Stimulated activated naive B cell treated with anti-CD40 and anti-IgM and Interleukin-4, amounts not matched to agents 10 μg/mL and 1 μg/mL and 100 μg/mL, for 72 hours (primary cell): ENCODE measurements around the gene ZNF407.
A peak's percentile ranks its signal among the peaks of the same experiment; 100 is the strongest.

ENCODE experiments used
- ATAC-seq, 2 donors: fragments of 150-1000 bp; cut with Tn5 transposase; replicated peaks; 2 replicates each; pipeline ENCODE4 v1.10.0; 2021; ENCODE audit warnings: moderate library complexity in 1 of 2
- DNase-seq: peaks from one replicate; pipeline ENCODE4 v3.0.0; 2021
- H3K27ac Mint-ChIP-seq: one replicate; pipeline ENCODE4 v1.8.0; 2022; ENCODE audit warnings: mild to moderate bottlenecking, mixed read lengths
- H3K27me3 Mint-ChIP-seq, 2 donors: one replicate each; pipeline ENCODE4 v1.8.0; 2022; ENCODE audit warnings: mixed read lengths in 2 of 2
- H3K36me3 Mint-ChIP-seq, 2 donors: one replicate each; pipeline ENCODE4 v1.8.0; 2022; ENCODE audit warnings: mixed read lengths in 2 of 2, mild to moderate bottlenecking in 1 of 2
- H3K4me1 Mint-ChIP-seq, 2 donors: one replicate each; pipeline ENCODE4 v1.8.0; 2022; ENCODE audit warnings: mixed read lengths in 2 of 2, mild to moderate bottlenecking in 1 of 2
- H3K4me3 Mint-ChIP-seq, 2 donors: one replicate each; pipeline ENCODE4 v1.8.0; 2022; ENCODE audit warnings: mild to moderate bottlenecking in 2 of 2, mixed read lengths in 2 of 2, moderate library complexity in 1 of 2
- H3K9me3 Mint-ChIP-seq, 2 donors: one replicate each; pipeline ENCODE4 v1.8.0; 2022; ENCODE audit warnings: mixed read lengths in 2 of 2, mild to moderate bottlenecking in 1 of 2

ZNF407 gene

DNA sequence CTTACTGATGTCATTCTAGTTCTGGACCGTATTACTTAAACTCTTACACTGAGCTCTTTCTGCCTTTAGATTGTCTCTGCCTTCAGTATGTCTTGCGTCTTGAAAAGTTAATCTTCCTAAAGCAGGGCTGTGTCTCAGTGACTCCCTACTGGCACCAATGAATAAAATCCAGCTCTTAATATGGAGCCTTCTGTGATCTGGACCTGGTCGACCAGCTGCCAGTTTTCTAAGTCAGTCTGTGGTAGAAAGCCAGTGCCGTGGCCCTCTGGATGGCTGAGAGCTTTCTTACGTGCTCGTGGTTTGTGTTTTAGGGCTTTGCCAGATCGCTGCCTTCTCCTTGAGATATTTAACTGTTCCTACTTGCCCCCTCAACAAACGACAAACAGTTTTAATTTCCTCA lies 26.8 kb downstream of the ZNF407 start:
- no peak for ATAC-seq
- H3K36me3 Mint-ChIP-seq = no peaks in the 10 kb centered on the region
- H3K4me3 Mint-ChIP-seq = no peak overlapping the region
- no peaks in the 10 kb centered on the region for H3K27me3 Mint-ChIP-seq
- no peak for DNase-seq
- H3K9me3 Mint-ChIP-seq = no peaks in the 10 kb centered on the region
- H3K4me1 Mint-ChIP-seq = peaks cover 8 to 9% of the 10 kb centered on the region in 2 donors
- H3K27ac Mint-ChIP-seq = no peak overlapping the region

- Mint-ChIP-seq H3K36me3 (no peaks in the 10 kb centered on the region), H3K9me3 (no peaks in the 10 kb centered on the region), H3K27ac (no peak overlapping the region), H3K27me3 (no peaks in the 10 kb centered on the region), H3K4me1 (peaks cover 8 to 9% of the 10 kb centered on the region in 2 donors), H3K4me3 (no peak overlapping the region)
- DNase-seq (no peak), ATAC-seq (no peak)
Measured at GRCh38 chr18:74625157-74625556, 27.5 kb downstream of the ZNF407 start.

DNA sequence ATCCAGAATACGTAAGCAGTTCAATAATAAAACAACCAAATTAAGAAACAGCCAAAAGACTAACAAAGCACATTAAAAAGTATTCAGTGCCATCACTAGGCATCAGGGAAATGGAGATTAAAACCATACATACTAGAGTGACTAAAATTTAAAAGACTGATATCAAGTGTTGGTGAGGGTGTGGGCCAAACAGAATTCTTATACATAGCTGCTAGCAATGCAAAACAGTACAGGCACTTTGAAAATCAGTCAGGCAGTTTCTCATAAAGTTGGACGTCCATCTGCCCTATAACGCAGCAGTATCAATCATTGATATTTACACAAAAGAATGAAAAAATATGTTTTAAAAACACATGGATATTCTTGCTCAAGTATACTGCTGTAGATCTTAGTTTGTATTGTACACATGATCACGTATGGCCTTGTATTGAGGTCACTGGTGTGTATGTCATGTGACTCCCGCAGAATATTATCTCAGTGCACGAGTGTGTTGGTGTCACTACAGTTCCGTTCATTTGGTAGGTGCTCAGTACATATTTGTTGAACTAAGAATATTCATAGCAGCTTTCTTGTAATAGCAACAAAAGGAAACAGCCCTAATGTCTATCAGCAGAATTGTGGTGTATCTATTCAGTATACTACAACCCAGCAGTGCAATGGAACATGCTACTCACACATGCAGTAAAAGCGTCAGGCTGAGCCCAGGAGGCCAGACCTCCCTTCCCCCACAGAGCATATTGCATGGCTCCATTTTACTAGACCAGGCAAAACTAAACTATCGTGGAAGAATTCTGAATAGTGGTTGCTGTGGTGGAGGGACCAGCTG lies 28.6 kb downstream of the ZNF407 start:
- no peak for DNase-seq
- Mint-ChIP-seq H3K27me3 (no peaks in the 10 kb centered on the region), H3K36me3 (peaks cover 4 to 6% of the 10 kb centered on the region in 2 donors), H3K4me3 (no peak overlapping the region), H3K9me3 (no peaks in the 10 kb centered on the region), H3K27ac (no peak overlapping the region), H3K4me1 (peaks cover 13% of the 10 kb centered on the region in 2 donors)
- no peak for ATAC-seq

DNA sequence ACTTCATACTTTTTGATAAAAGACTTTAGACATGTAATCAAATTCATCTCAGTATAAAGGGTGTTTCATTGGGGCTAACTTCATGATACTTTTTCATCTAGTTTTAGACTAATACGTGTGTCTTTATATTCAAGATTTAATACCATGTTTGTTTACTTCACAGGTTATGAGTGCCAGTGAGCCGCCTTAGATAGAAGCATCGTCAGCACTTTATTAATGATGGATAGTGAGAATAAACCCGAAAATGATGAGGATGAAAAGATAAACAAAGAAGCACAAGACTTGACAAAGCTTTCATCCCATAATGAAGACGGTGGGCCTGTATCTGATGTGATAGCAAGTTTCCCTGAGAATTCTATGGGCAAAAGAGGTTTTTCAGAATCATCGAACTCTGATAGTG lies 33.1 kb downstream of the ZNF407 start:
- peaks cover 14 to 19% of the 10 kb centered on the region in 2 donors for H3K4me1 Mint-ChIP-seq
- DNase-seq (no peak), ATAC-seq (no peak)
- H3K9me3 Mint-ChIP-seq = no peaks in the 10 kb centered on the region
- no peaks in the 10 kb centered on the region for H3K27me3 Mint-ChIP-seq
- H3K27ac Mint-ChIP-seq = no peak overlapping the region
- no peak overlapping the region for H3K4me3 Mint-ChIP-seq
- H3K36me3 Mint-ChIP-seq = peaks cover 25 to 50% of the 10 kb centered on the region in 2 donors

DNA sequence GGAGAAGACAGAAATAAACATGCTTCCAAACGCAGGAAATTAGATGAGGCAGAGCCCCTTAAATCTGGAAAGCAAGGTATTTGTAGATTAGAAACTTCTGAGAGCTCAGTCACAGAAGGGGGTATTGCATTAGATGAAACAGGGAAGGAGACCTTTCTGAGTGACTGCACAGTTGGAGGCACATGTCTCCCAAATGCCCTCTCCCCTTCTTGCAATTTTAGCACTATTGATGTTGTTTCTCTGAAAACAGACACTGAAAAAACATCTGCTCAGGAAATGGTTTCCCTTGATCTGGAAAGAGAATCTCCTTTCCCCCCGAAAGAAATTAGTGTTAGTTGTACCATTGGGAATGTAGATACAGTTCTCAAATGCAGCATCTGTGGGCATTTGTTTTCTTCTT lies 33.5 kb downstream of the ZNF407 start:
- Mint-ChIP-seq H3K36me3 (peaks cover 25 to 50% of the 10 kb centered on the region in 2 donors), H3K9me3 (no peaks in the 10 kb centered on the region), H3K4me1 (peaks cover 14 to 19% of the 10 kb centered on the region in 2 donors), H3K4me3 (no peak overlapping the region), H3K27me3 (no peaks in the 10 kb centered on the region), H3K27ac (no peak overlapping the region)
- no peak for ATAC-seq
- DNase-seq = no peak

- no peak for DNase-seq
- ATAC-seq = peak in 1 of 2 donors; percentile 50
- H3K27ac Mint-ChIP-seq = peak overlapping the region; percentile 59
- H3K9me3 Mint-ChIP-seq = no peaks in the 10 kb centered on the region
- H3K27me3 Mint-ChIP-seq = no peaks in the 10 kb centered on the region
- peaks cover 14 to 19% of the 10 kb centered on the region in 2 donors for H3K4me1 Mint-ChIP-seq
- peaks cover 25 to 50% of the 10 kb centered on the region in 2 donors for H3K36me3 Mint-ChIP-seq
- H3K4me3 Mint-ChIP-seq = no peak overlapping the region
Measured at GRCh38 chr18:74631623-74632350, 34.1 kb downstream of the ZNF407 start.

DNA sequence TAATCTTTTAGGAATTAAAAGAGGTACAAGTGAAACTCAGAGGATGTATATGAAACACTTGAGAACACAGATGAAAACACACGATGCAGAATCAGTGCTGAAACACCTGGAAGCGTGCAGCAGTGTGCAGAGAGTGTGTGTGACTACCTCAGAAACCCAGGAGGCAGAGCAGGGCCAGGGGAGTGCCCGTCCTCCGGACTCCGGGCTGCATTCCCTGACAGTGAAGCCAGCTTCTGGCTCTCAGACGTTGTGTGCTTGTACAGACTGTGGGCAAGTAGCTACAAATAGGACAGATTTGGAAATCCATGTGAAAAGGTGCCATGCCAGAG lies 34.6 kb downstream of the ZNF407 start:
- no peaks in the 10 kb centered on the region for H3K9me3 Mint-ChIP-seq
- H3K27me3 Mint-ChIP-seq = no peaks in the 10 kb centered on the region
- DNase-seq (no peak), ATAC-seq (no peak)
- H3K27ac Mint-ChIP-seq = no peak overlapping the region
- peaks cover 25 to 50% of the 10 kb centered on the region in 2 donors for H3K36me3 Mint-ChIP-seq
- H3K4me3 Mint-ChIP-seq = no peak overlapping the region
- H3K4me1 Mint-ChIP-seq = peaks cover 14 to 18% of the 10 kb centered on the region in 2 donors

GRCh38 chr18:74632856-74633255 lies 35.2 kb downstream of the ZNF407 start:
- DNase-seq = no peak
- no peak for ATAC-seq
- H3K27ac Mint-ChIP-seq = no peak overlapping the region
- no peaks in the 10 kb centered on the region for H3K9me3 Mint-ChIP-seq
- H3K27me3 Mint-ChIP-seq = no peaks in the 10 kb centered on the region
- H3K4me3 Mint-ChIP-seq = no peak overlapping the region
- peaks cover 25 to 50% of the 10 kb centered on the region in 2 donors for H3K36me3 Mint-ChIP-seq
- H3K4me1 Mint-ChIP-seq = peaks cover 12 to 13% of the 10 kb centered on the region in 2 donors

DNA sequence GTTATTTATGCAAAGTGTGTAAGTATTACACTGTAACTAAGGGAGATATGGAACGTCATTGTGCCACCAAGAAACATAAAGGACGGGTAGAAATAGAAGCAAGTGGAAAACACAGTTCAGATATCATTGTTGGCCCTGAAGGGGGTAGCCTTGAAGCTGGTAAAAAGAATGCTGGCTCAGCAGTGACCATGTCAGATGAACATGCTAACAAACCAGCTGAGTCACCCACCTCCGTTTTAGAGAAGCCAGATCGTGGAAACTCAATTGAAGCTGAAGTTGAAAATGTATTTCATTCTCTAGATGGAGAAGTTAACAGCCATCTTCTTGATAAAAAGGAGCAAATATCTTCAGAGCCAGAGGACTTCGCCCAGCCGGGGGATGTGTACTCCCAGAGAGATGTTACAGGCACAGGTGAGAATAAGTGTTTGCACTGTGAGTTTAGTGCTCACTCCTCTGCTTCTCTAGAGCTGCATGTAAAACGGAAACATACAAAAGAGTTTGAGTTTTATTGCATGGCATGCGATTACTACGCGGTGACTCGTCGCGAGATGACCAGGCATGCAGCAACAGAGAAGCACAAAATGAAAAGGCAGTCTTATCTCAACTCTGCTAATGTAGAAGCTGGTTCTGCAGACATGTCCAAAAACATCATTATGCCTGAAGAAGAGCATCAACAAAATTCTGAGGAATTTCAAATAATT lies 36.1 kb downstream of the ZNF407 start:
- H3K9me3 Mint-ChIP-seq = no peaks in the 10 kb centered on the region
- ATAC-seq = no peak
- DNase-seq = no peak
- peaks cover 10 to 11% of the 10 kb centered on the region in 2 donors for H3K4me1 Mint-ChIP-seq
- peaks cover 25 to 50% of the 10 kb centered on the region in 2 donors for H3K36me3 Mint-ChIP-seq
- H3K27ac Mint-ChIP-seq = no peak overlapping the region
- H3K27me3 Mint-ChIP-seq = no peaks in the 10 kb centered on the region
- H3K4me3 Mint-ChIP-seq = no peak overlapping the region

- Mint-ChIP-seq H3K4me3 (no peak overlapping the region), H3K36me3 (peaks cover 25 to 50% of the 10 kb centered on the region in 2 donors), H3K27me3 (no peaks in the 10 kb centered on the region), H3K4me1 (peaks cover 10 to 11% of the 10 kb centered on the region in 2 donors), H3K27ac (no peak overlapping the region), H3K9me3 (no peaks in the 10 kb centered on the region)
- ATAC-seq (no peak), DNase-seq (no peak)
Measured at GRCh38 chr18:74635224-74635975, 37.7 kb downstream of the ZNF407 start.

- Mint-ChIP-seq H3K27ac (no peak overlapping the region), H3K4me3 (no peak overlapping the region), H3K9me3 (no peaks in the 10 kb centered on the region), H3K36me3 (peaks cover 21 to 37% of the 10 kb centered on the region in 2 donors), H3K4me1 (no peaks in the 10 kb centered on the region), H3K27me3 (no peaks in the 10 kb centered on the region)
- no peak for DNase-seq
- no peak for ATAC-seq
Measured at GRCh38 chr18:74637070-74637469, 39.4 kb downstream of the ZNF407 start.

GRCh38 chr18:74638210-74638609 lies 40.5 kb downstream of the ZNF407 start:
- H3K27ac Mint-ChIP-seq = no peak overlapping the region
- H3K36me3 Mint-ChIP-seq = peaks cover 19 to 32% of the 10 kb centered on the region in 2 donors
- H3K27me3 Mint-ChIP-seq = no peaks in the 10 kb centered on the region
- no peaks in the 10 kb centered on the region for H3K4me1 Mint-ChIP-seq
- no peak overlapping the region for H3K4me3 Mint-ChIP-seq
- no peaks in the 10 kb centered on the region for H3K9me3 Mint-ChIP-seq
- ATAC-seq (no peak), DNase-seq (no peak)

DNA sequence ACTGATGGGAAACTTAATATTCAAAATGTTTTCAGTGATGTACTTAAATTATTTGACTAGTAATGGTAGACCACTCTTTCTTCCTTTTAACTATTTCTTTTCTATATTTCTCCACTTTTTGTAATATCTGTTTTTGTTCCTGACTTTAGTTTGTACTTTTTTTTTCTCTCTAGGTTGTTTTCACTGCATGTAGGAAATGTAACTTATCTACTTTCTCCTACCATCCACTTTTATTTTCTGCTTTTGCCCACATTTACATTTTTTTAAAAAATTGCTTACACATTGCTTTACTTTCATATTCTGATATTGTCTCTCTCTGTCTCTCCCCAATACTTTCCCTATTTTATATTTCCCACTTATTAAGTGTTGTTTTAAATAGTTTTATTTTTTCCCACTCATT lies 47.0 kb downstream of the ZNF407 start:
- no peaks in the 10 kb centered on the region for H3K27me3 Mint-ChIP-seq
- H3K4me3 Mint-ChIP-seq = no peak overlapping the region
- H3K36me3 Mint-ChIP-seq = peaks cover 18 to 36% of the 10 kb centered on the region in 2 donors
- no peak overlapping the region for H3K27ac Mint-ChIP-seq
- ATAC-seq (no peak), DNase-seq (no peak)
- H3K9me3 Mint-ChIP-seq = no peaks in the 10 kb centered on the region
- peaks cover 1 to 4% of the 10 kb centered on the region in 2 donors for H3K4me1 Mint-ChIP-seq

- Mint-ChIP-seq H3K27ac (no peak overlapping the region), H3K9me3 (no peaks in the 10 kb centered on the region), H3K4me3 (no peak overlapping the region), H3K36me3 (peaks cover 18 to 36% of the 10 kb centered on the region in 2 donors), H3K27me3 (no peaks in the 10 kb centered on the region), H3K4me1 (peaks cover 1 to 4% of the 10 kb centered on the region in 2 donors)
- no peak for ATAC-seq
- no peak for DNase-seq
Measured at GRCh38 chr18:74645679-74646078, 48.0 kb downstream of the ZNF407 start.
